ENCODE results near the gene SBF2.
"Not testable (repeated sequence)": the region's sequence is repeated elsewhere in the genome, so short reads cannot be mapped to it uniquely, and the experiment has no call there.

SBF2 gene

DNA sequence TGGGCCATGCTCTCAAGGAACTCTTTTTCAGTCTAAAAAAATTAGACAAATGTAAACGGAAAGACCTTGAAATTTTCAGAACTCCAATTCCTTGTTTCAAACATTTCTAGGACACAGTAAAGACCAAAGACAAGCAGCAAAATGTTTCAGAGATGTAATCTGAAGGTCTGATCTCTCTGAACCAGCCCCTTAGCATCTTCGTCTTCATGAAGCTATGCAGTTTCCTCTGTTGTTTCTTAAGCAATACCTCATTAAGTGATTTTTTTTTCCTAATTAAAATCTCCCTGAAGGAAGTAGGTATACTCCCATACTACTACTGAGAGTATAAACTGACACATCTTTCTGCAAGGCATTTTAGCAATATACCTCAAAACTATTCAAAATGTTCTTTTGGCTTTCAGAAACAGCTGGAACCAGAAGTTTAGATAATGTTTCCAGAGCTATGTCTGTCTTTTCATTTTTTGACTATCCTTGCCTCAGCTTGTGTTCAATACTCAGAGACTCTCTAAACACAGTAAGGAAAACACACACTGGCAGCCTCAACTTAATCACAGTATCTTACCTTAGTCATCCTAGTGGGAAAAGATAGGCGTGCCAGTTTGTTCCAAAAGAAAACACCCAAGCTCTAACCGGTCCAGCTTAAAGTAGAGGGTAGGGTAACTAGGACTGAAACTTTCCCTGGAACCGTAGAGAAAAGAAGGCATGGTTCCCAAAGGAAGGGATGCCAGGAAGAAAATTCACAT is 25.1 kb downstream of the SBF2 start:
- Histone ChIP-seq H3K4me1 (ENCODE audit: control insufficient read depth, insufficient read depth, low read length) (peaks cover 28% of the 10 kb centered on the region), H3K4me2 (ENCODE audit: low read length) (no peak overlapping the region), H3K27me3 (ENCODE audit: control insufficient read depth, insufficient read depth, low read length) (no peaks in the 10 kb centered on the region), H3K9ac (ENCODE audit: low read depth, low read length) (no peak overlapping the region), H3K36me3 (ENCODE audit: insufficient read depth, low read length) (no peaks in the 10 kb centered on the region), H3K4me3 (ENCODE audit: low read length) (no peak overlapping the region), H3K9me3 (replicated peaks; ENCODE audit: low read length) (no peaks in the 10 kb centered on the region)

DNA sequence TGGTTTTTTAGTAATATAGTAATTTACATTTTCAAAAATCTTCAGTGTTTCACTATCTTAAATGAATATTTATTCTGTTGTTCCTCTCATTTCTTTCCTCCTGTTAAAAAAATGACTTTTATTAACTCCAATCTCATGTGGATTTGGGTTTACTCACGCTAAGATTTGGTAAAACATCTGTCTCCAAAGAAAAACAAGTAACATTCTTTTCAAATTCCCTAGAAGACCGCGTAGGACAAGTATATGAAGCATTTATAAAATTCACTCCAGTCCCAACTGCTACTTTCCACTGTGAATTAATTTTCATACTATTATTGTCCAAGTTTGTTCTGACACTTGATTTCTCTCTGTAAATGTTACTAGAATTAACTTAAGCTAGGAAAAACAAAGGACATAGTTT is 26.2 kb downstream of the SBF2 start:
- Histone ChIP-seq H3K9me3 (replicated peaks; ENCODE audit: low read length) (no peaks in the 10 kb centered on the region), H3K4me1 (ENCODE audit: control insufficient read depth, insufficient read depth, low read length) (peaks cover 32% of the 10 kb centered on the region), H3K36me3 (ENCODE audit: insufficient read depth, low read length) (no peaks in the 10 kb centered on the region), H3K9ac (ENCODE audit: low read depth, low read length) (no peak overlapping the region), H3K4me2 (ENCODE audit: low read length) (no peak overlapping the region), H3K4me3 (ENCODE audit: low read length) (no peak overlapping the region), H3K27me3 (ENCODE audit: control insufficient read depth, insufficient read depth, low read length) (no peaks in the 10 kb centered on the region)

GRCh38 chr11:10265936-10266335 is 28.1 kb downstream of the SBF2 start:
- Histone ChIP-seq H3K9me3 (replicated peaks; ENCODE audit: low read length) (no peaks in the 10 kb centered on the region), H3K4me1 (ENCODE audit: control insufficient read depth, insufficient read depth, low read length) (peaks cover 47% of the 10 kb centered on the region)

DNA sequence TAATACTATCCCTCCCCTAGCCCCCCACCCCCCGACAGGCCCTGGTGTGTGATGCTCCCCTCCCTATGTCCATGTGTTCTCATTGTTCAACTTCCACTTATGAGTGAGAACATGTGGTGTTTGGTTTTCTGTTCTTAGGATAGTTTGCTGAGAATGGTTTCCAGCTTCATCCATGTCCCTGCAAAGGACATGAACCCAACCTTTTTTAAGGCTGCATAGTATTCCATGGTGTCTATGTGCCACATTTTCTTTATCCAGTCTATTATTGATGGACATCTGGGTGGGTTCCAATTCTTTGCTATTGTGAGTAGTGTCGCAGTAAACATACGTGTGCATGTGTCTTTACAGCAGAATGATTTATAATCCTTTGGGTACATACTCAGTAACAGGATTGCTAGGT is 29.3 kb downstream of the SBF2 start:
- H3K9me3 ChIP-seq (replicated peaks; ENCODE audit: low read length); H3K9ac ChIP-seq (ENCODE audit: low read depth, low read length); H3K4me3 ChIP-seq (ENCODE audit: low read length); H3K36me3 ChIP-seq (ENCODE audit: insufficient read depth, low read length); H3K27me3 ChIP-seq (ENCODE audit: control insufficient read depth, insufficient read depth, low read length); H3K4me2 ChIP-seq (ENCODE audit: low read length): not testable (repeated sequence)
- peaks cover 47% of the 10 kb centered on the region for H3K4me1 ChIP-seq (ENCODE audit: control insufficient read depth, insufficient read depth, low read length)

More at GRCh38 chr11:10265936-10266335, 28.1 kb downstream of the SBF2 start:
- Histone ChIP-seq H3K27me3 (ENCODE audit: control insufficient read depth, insufficient read depth, low read length) (no peaks in the 10 kb centered on the region), H3K4me2 (ENCODE audit: low read length) (no peak overlapping the region), H3K9ac (ENCODE audit: low read depth, low read length) (no peak overlapping the region), H3K36me3 (ENCODE audit: insufficient read depth, low read length) (no peaks in the 10 kb centered on the region), H3K4me3 (ENCODE audit: low read length) (no peak overlapping the region)

DNA sequence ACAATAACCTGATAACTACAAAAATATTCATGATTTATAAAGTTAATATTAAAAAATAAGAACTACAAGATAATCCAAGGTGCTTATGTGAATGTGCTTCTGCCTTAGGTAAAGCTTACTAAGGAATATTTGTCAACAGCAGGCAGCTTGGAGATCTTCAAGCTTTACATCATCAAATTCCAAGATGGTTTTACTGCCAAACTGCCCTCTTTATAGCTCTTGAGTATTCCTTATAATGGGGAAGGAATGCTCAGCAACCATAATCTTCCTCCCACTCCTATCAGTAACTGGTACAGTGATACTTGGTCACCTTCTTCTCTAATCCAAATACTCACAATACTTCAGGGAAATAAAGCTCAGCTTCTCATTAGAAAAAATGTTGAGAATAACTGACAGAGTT is 30.1 kb downstream of the SBF2 start:
- Histone ChIP-seq H3K4me2 (ENCODE audit: low read length) (no peak overlapping the region), H3K9ac (ENCODE audit: low read depth, low read length) (no peak overlapping the region), H3K4me3 (ENCODE audit: low read length) (no peak overlapping the region), H3K27me3 (ENCODE audit: control insufficient read depth, insufficient read depth, low read length) (no peaks in the 10 kb centered on the region), H3K9me3 (replicated peaks; ENCODE audit: low read length) (no peaks in the 10 kb centered on the region), H3K4me1 (ENCODE audit: control insufficient read depth, insufficient read depth, low read length) (peaks cover 42% of the 10 kb centered on the region), H3K36me3 (ENCODE audit: insufficient read depth, low read length) (no peaks in the 10 kb centered on the region)

- Histone ChIP-seq H3K9me3 (replicated peaks; ENCODE audit: low read length) (no peaks in the 10 kb centered on the region), H3K36me3 (ENCODE audit: insufficient read depth, low read length) (no peaks in the 10 kb centered on the region), H3K27me3 (ENCODE audit: control insufficient read depth, insufficient read depth, low read length) (no peaks in the 10 kb centered on the region), H3K4me2 (ENCODE audit: low read length) (peak overlapping the region; percentile 24), H3K4me1 (ENCODE audit: control insufficient read depth, insufficient read depth, low read length) (peaks cover 27% of the 10 kb centered on the region), H3K9ac (ENCODE audit: low read depth, low read length) (no peak overlapping the region), H3K4me3 (ENCODE audit: low read length) (no peak overlapping the region)
These were observed 32.2 kb downstream of the SBF2 start for GRCh38 chr11:10261821-10262220.

DNA sequence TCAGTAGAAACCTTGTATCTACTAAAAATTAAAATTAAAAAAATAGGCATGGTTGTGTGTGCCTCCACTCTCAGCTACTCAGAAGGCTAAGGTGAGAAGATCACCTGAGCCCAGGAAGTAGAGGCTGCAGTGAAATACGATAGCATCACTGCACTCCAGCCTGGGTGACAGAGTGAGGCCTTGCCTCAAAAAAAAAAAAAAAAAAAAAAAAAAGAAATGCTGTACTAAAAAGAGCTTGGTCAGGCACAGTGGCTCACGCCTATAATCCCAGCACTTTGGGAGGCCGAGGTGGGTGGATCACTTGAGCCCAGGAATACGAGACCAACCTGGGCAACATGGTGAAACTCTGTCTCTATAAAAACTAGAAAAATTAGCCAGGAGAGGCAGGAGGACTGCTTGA is 36.5 kb downstream of the SBF2 start:
- H3K9ac ChIP-seq (ENCODE audit: low read depth, low read length) = no peak overlapping the region

DNA sequence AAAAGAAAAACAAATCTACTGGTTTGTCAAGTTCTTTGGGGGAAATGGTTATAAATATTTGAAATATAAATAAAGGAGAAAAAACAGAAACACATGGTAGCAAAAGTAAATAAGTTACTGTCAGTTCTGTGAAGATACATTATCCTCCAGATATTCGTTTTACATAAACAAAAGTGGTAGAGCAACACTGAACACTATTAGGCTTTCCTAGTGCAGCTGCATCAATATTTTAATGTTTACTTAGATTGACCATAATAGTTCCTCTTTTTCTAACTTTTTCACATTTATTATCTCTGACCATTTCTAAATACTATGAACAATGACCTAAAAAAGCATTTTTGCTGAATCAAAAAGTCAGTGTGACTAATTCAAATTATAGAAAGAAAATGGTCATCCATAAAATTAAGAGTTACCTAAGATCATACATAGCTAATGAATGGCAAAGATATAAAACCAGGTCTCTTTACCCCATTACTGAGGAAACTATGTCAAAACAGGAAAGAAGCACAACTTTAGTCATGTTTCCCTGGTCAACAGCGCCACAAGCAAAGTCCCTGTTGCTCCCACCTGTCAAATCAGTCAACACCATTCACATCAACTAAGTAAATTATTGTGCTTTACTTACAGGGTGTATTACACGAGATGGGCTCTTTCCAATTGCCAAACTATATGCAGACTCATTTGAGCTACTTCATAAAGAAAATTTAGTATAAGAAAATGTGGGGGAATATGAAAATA is 38.5 kb downstream of the SBF2 start:
- Histone ChIP-seq H3K4me2 (ENCODE audit: low read length) (peak overlapping the region; percentile 16), H3K36me3 (ENCODE audit: insufficient read depth, low read length) (no peaks in the 10 kb centered on the region), H3K9me3 (replicated peaks; ENCODE audit: low read length) (no peaks in the 10 kb centered on the region), H3K4me3 (ENCODE audit: low read length) (no peak overlapping the region), H3K27me3 (ENCODE audit: control insufficient read depth, insufficient read depth, low read length) (no peaks in the 10 kb centered on the region), H3K9ac (ENCODE audit: low read depth, low read length) (no peak overlapping the region), H3K4me1 (ENCODE audit: control insufficient read depth, insufficient read depth, low read length) (peaks cover 13% of the 10 kb centered on the region)

More for the DNA sequence above, 36.5 kb downstream of the SBF2 start:
- Histone ChIP-seq H3K4me3 (ENCODE audit: low read length) (no peak overlapping the region), H3K4me2 (ENCODE audit: low read length) (no peak overlapping the region), H3K27me3 (ENCODE audit: control insufficient read depth, insufficient read depth, low read length) (no peaks in the 10 kb centered on the region), H3K4me1 (ENCODE audit: control insufficient read depth, insufficient read depth, low read length) (peaks cover 27% of the 10 kb centered on the region), H3K36me3 (ENCODE audit: insufficient read depth, low read length) (no peaks in the 10 kb centered on the region), H3K9me3 (replicated peaks; ENCODE audit: low read length) (no peaks in the 10 kb centered on the region)

DNA sequence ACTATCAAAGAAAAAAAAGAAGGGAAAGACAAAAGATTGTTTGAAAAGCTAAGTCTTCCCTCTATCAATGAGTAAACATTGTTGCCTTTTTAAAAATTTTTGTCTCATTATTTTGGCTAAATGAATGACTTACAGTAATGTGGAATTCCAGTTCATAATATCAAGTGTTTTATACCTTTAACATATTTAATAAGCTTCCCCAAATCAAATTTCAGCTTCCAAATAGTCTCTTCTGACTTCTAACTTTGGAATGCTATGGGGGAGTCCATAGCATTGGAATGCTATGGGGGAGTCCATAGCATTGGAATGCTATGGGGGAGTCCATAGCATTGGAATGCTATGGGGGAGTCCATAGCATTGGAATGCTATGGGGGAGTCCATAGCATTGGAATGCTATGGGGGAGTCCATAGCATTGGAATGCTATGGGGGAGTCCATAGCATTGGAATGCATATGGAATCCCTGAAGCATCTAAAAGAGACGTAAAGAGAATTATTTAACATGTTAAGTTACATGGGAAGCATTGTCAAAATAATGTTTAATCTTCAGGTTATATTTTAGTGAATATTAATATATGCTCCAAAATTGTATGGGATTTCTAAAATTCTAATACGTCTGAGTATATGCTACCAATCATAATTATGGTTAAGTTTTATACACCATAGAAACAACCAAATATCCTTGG is 44.4 kb downstream of the SBF2 start:
- not testable (repeated sequence) for H3K36me3 ChIP-seq (ENCODE audit: insufficient read depth, low read length); H3K9me3 ChIP-seq (replicated peaks; ENCODE audit: low read length); H3K9ac ChIP-seq (ENCODE audit: low read depth, low read length); H3K4me2 ChIP-seq (ENCODE audit: low read length); H3K27me3 ChIP-seq (ENCODE audit: control insufficient read depth, insufficient read depth, low read length); H3K4me3 ChIP-seq (ENCODE audit: low read length)
- H3K4me1 ChIP-seq (ENCODE audit: control insufficient read depth, insufficient read depth, low read length) = peaks cover 12% of the 10 kb centered on the region

DNA sequence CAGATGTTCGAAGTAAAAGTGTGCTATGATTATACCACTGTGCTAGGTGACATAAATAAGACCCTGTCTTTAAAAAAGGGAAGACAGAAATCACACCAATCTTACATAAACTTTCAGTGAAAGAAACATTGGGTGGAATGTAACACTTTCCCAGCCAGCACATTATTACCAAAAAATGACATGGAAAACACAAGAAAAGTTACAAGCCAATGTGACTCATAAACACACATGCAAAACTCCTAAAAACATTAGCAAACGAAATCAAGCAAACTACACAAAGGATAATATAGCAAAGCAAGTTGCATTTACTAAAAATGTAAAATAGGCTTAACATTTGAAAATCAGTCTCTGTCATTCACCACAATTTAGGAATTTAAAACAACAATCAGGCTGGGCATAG is 47.0 kb downstream of the SBF2 start:
- H3K27me3 ChIP-seq (ENCODE audit: control insufficient read depth, insufficient read depth, low read length) = no peaks in the 10 kb centered on the region
- no peak overlapping the region for H3K4me3 ChIP-seq (ENCODE audit: low read length)
- no peak overlapping the region for H3K4me2 ChIP-seq (ENCODE audit: low read length)

GRCh38 chr11:10243896-10244575 is 50.0 kb downstream of the SBF2 start:
- Histone ChIP-seq H3K9me3 (replicated peaks; ENCODE audit: low read length) (no peaks in the 10 kb centered on the region), H3K36me3 (ENCODE audit: insufficient read depth, low read length) (peaks cover 4% of the 10 kb centered on the region), H3K4me2 (ENCODE audit: low read length) (no peak overlapping the region), H3K27me3 (ENCODE audit: control insufficient read depth, insufficient read depth, low read length) (no peaks in the 10 kb centered on the region), H3K9ac (ENCODE audit: low read depth, low read length) (no peak overlapping the region), H3K4me1 (ENCODE audit: control insufficient read depth, insufficient read depth, low read length) (peaks cover 5% of the 10 kb centered on the region), H3K4me3 (ENCODE audit: low read length) (no peak overlapping the region)

More for the DNA sequence above, 47.0 kb downstream of the SBF2 start:
- Histone ChIP-seq H3K9ac (ENCODE audit: low read depth, low read length) (no peak overlapping the region), H3K9me3 (replicated peaks; ENCODE audit: low read length) (no peaks in the 10 kb centered on the region), H3K36me3 (ENCODE audit: insufficient read depth, low read length) (peaks cover 4% of the 10 kb centered on the region), H3K4me1 (ENCODE audit: control insufficient read depth, insufficient read depth, low read length) (peaks cover 12% of the 10 kb centered on the region)
